Upper lobe of left lung (tissue), 6 donors: Measurements from ENCODE around the gene SDCCAG8. TPM values are rescaled to one million over a fixed set of nuclear protein-coding genes. Genes with fewer than 3 reads are reported as not detected.

Experiments
- ATAC-seq, 2 donors: fragments of 200-7000 bp; cut with Tn5 transposase; one replicate each; pipeline ENCODE4 v1.9.1; 2022; ENCODE audit warnings: mild to moderate bottlenecking in 2 of 2, moderate library complexity in 2 of 2; ENCODE audit not compliant: low FRiP score in 2 of 2
- DNase-seq, 2 donors: peaks; one replicate each; pipeline ENCODE4 v3.0.0-alpha.2; 2019 to 2020
- H3K27ac ChIP-seq, 4 donors: fragments of 200-600 bp; sonication (generic); one replicate each; pipeline ENCODE4 v1.5.1; 2016 to 2019
- H3K27me3 ChIP-seq, 4 donors: fragments of 200-600 bp; sonication (generic); one replicate each; pipeline ENCODE4 v1.5.1; 2017 to 2019
- H3K36me3 ChIP-seq, 4 donors: fragments of 200-600 bp; sonication (generic); one replicate each; pipeline ENCODE4 v1.5.1; 2016 to 2019
- H3K4me1 ChIP-seq, 4 donors: fragments of 200-600 bp; sonication (generic); one replicate each; pipeline ENCODE4 v1.5.1; 2018 to 2019
- H3K4me3 ChIP-seq, 4 donors: fragments of 200-600 bp; sonication (generic); one replicate each; pipeline ENCODE4 v1.5.1; 2017 to 2019; ENCODE audit warnings: mild to moderate bottlenecking in 2 of 4, moderate library complexity in 1 of 4
- H3K9me3 ChIP-seq, 4 donors: fragments of 200-600 bp; sonication (generic); one replicate each; pipeline ENCODE4 v1.5.1; 2018 to 2019
- CTCF ChIP-seq, 6 experiments: fragments of 450-650 bp in 4 of 6; fragments of 200-600 bp in 2 of 6; sonication (generic) in 2 of 6; IDR thresholded peaks; one replicate each; pipeline ENCODE4 v1.5.1; 2016 to 2019; ENCODE audit warnings: antibody characterized with exemption in 6 of 6
- EP300 ChIP-seq, 4 donors: sonication (generic); formaldehyde crosslinking; IDR thresholded peaks; one replicate each; pipeline ENCODE4 v1.5.1; 2017; ENCODE audit warnings: antibody characterized with exemption in 4 of 4, control low read depth in 2 of 4
- POLR2A ChIP-seq, 4 donors: fragments of 450-650 bp; IDR thresholded peaks; one replicate each; pipeline ENCODE4 v1.5.1; 2016 to 2017; ENCODE audit warnings: antibody characterized with exemption in 4 of 4, mild to moderate bottlenecking in 2 of 4
- POLR2AphosphoS5 ChIP-seq, 2 donors: sonication (generic); formaldehyde crosslinking; IDR thresholded peaks; one replicate each; pipeline ENCODE4 v1.5.1; 2017; ENCODE audit warnings: antibody characterized with exemption in 2 of 2
- WGBS, 2 donors: methylation state at CpG; one replicate each; pipeline ENCODE4 v1.1.5; 2017 to 2018; 5-methylcytosine and 5-hydroxymethylcytosine counted together
- total RNA-seq, 6 donors: library from RNA; depleted of rRNA in 4 of 6; stranded (reverse); fragments of >200 nt in 4 of 6; gene quantifications; one replicate each; pipeline versions ENCODE4 v1.1.0 to v1.2.1, GENCODE V29; 2016 to 2021
- donor health status: DM: no; HTN: no; CAD: no; lungs with moderate emphysema.
- donor health status: DM: no; HTN: yes; CAD: no; lungs with severe emphysema.

SDCCAG8 gene
- total RNA-seq, 6 donors from 2014 or later: 52.5 to 295 (median 95.2) TPM

- Histone ChIP-seq H3K36me3 (peaks cover 6 to 33% (median 14%) of the 10 kb centered on the region in 4 donors), H3K27me3 (no peaks in the 10 kb centered on the region), H3K4me3 (no peak overlapping the region), H3K27ac (no peak overlapping the region), H3K9me3 (no peaks in the 10 kb centered on the region), H3K4me1 (peaks cover 0 to 6% (median 4%) of the 10 kb centered on the region in 4 donors)
- DNase-seq: no peak
- WGBS, 2 donors: 71 to 79% methylated on average over 2 of the region's 2 CpGs
- TF ChIP-seq POLR2A (IDR thresholded peaks at IDR 0.05) (no peak), CTCF (IDR thresholded peaks at IDR 0.05) (no peak)
- no peak for ATAC-seq
Measured at GRCh38 chr1:243217349-243217748, 38.5 kb upstream of the SDCCAG8 start.

GRCh38 chr1:243218059-243218458 is 37.8 kb upstream of the SDCCAG8 start:
- H3K4me3 ChIP-seq: no peak overlapping the region
- H3K9me3 ChIP-seq: no peaks in the 10 kb centered on the region
- TF ChIP-seq POLR2A (IDR thresholded peaks at IDR 0.05): no peak
- no peak for TF ChIP-seq EP300 (IDR thresholded peaks at IDR 0.05)
- no peak for TF ChIP-seq CTCF (IDR thresholded peaks at IDR 0.05)
- TF ChIP-seq POLR2AphosphoS5 (IDR thresholded peaks at IDR 0.05): no peak
- H3K27ac ChIP-seq: no peak overlapping the region
- peaks cover 6 to 41% (median 15%) of the 10 kb centered on the region in 4 donors for H3K36me3 ChIP-seq
- H3K4me1 ChIP-seq: peaks cover 0 to 4% (median 2%) of the 10 kb centered on the region in 4 donors
- no peak for ATAC-seq
- H3K27me3 ChIP-seq: no peaks in the 10 kb centered on the region
- no peak for DNase-seq

- DNase-seq (no peak), ATAC-seq (no peak)
- Histone ChIP-seq H3K27ac (no peak overlapping the region), H3K4me3 (no peak overlapping the region), H3K27me3 (no peaks in the 10 kb centered on the region), H3K9me3 (peaks cover 7 to 29% (median 21%) of the 10 kb centered on the region in 4 donors), H3K36me3 (peaks cover 0 to 16% (median 3%) of the 10 kb centered on the region in 4 donors), H3K4me1 (no peaks in the 10 kb centered on the region)
- WGBS, 2 donors: 89 to 96% methylated on average over 2 of the region's 2 CpGs
- TF ChIP-seq POLR2AphosphoS5 (IDR thresholded peaks at IDR 0.05): no peak
- TF ChIP-seq POLR2A (IDR thresholded peaks at IDR 0.05): no peak
- TF ChIP-seq EP300 (IDR thresholded peaks at IDR 0.05): no peak
- TF ChIP-seq CTCF (IDR thresholded peaks at IDR 0.05): no peak
Measured at GRCh38 chr1:243227622-243228021, 28.2 kb upstream of the SDCCAG8 start.

- no peak overlapping the region for H3K4me3 ChIP-seq
- peaks cover 7 to 29% (median 21%) of the 10 kb centered on the region in 4 donors for H3K9me3 ChIP-seq
- no peak for TF ChIP-seq POLR2A (IDR thresholded peaks at IDR 0.05)
- no peak for TF ChIP-seq POLR2AphosphoS5 (IDR thresholded peaks at IDR 0.05)
- no peak for TF ChIP-seq EP300 (IDR thresholded peaks at IDR 0.05)
- no peak for TF ChIP-seq CTCF (IDR thresholded peaks at IDR 0.05)
- ATAC-seq (no peak), DNase-seq (no peak)
- no peaks in the 10 kb centered on the region for H3K27me3 ChIP-seq
- no peaks in the 10 kb centered on the region for H3K36me3 ChIP-seq
- no peaks in the 10 kb centered on the region for H3K4me1 ChIP-seq
- H3K27ac ChIP-seq: no peak overlapping the region
- 82 to 85% methylated on average over 1 of the region's 1 CpG for WGBS, 2 donors
Measured at GRCh38 chr1:243229526-243229925, 26.3 kb upstream of the SDCCAG8 start.

- no peaks in the 10 kb centered on the region for H3K27me3 ChIP-seq
- H3K27ac ChIP-seq: no peak overlapping the region
- H3K4me3 ChIP-seq: no peak overlapping the region
- DNase-seq (no peak), ATAC-seq (no peak)
- no peak for TF ChIP-seq EP300 (IDR thresholded peaks at IDR 0.05)
- TF ChIP-seq POLR2A (IDR thresholded peaks at IDR 0.05): no peak
- TF ChIP-seq POLR2AphosphoS5 (IDR thresholded peaks at IDR 0.05): no peak
- no peak for TF ChIP-seq CTCF (IDR thresholded peaks at IDR 0.05)
- no peaks in the 10 kb centered on the region for H3K36me3 ChIP-seq
- H3K9me3 ChIP-seq: peaks cover 7 to 29% (median 21%) of the 10 kb centered on the region in 4 donors
- H3K4me1 ChIP-seq: peaks cover 0 to 10% (median 4%) of the 10 kb centered on the region in 4 donors
Measured at GRCh38 chr1:243230914-243231313, 24.9 kb upstream of the SDCCAG8 start.
